Lower leg skin (tissue), 3 donors: ENCODE measurements around the gene S100A1.
"Not testable (repeated sequence)": the region's sequence is repeated elsewhere in the genome, so short reads cannot be mapped to it uniquely, and the experiment has no call there.

Experiments
- CTCF ChIP-seq, 3 donors: fragments of 450-650 bp; IDR thresholded peaks; one replicate each; pipeline ENCODE4 v1.5.1; 2016; ENCODE audit warnings: antibody characterized with exemption in 3 of 3, mild to moderate bottlenecking in 3 of 3, moderate library complexity in 2 of 3
- POLR2A ChIP-seq, 2 donors: fragments of 450-650 bp; IDR thresholded peaks; one replicate each; pipeline ENCODE4 v1.6.1; 2016 to 2017; ENCODE audit warnings: antibody characterized with exemption in 2 of 2, mild to moderate bottlenecking in 1 of 2, moderate library complexity in 1 of 2

GRCh38 chr1:153668672-153669071 is 40.4 kb downstream of the S100A1 start:
- TF ChIP-seq CTCF, POLR2A (IDR thresholded peaks at IDR 0.05): not testable (repeated sequence)
